ENCODE results near the gene SLC23A3.
"Not testable (repeated sequence)": the region's sequence is repeated elsewhere in the genome, so short reads cannot be mapped to it uniquely, and the experiment has no call there.

The SLC23A3 gene

GRCh38 chr2:219204425-219205164 is 34.8 kb upstream of the SLC23A3 start:
- no peak for DNase-seq (ENCODE audit: low read depth)

- not testable (repeated sequence) for DNase-seq (ENCODE audit: low read depth)
Measured at GRCh38 chr2:219201331-219201730, 31.5 kb upstream of the SLC23A3 start.

DNA sequence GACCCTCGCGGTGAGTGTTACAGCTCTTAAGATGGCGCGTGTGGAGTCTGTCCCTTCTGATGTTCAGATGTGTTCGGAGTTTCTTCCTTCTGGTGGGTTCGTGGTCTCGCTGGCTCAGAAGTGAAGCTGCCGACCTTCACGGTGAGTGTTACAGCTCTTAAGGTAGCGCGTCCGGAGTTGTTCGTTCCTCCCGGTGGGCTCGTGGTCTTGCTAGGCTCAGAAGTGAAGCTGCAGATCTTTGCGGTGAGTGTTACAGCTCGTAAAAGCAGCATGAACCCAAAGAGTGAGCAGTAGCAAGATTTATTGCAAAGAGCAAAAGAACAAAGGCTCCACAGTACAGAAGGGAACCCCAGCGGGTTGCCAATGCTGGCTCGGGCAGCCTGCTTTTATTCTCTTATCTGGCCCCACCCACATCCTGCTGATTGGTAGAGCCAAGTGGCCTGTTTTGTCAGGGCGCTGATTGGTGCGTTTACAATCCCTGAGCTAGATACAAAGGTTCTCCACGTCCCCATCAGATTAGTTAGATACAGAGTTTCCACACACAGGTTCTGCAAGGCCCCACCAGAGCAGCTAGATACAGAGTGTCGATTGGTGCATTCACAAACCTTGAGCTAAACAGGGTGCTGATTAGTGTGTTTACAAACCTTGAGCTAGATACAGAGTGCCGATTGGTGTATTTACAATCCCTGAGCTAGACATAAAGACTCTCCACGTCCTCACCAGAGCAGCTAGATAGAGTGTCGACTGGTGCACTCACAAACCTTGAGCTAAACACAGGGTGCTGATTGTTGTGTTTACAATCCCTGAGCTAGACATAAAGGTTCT is 30.9 kb upstream of the SLC23A3 start:
- DNase-seq (ENCODE audit: low read depth), result not testable (repeated sequence)

DNA sequence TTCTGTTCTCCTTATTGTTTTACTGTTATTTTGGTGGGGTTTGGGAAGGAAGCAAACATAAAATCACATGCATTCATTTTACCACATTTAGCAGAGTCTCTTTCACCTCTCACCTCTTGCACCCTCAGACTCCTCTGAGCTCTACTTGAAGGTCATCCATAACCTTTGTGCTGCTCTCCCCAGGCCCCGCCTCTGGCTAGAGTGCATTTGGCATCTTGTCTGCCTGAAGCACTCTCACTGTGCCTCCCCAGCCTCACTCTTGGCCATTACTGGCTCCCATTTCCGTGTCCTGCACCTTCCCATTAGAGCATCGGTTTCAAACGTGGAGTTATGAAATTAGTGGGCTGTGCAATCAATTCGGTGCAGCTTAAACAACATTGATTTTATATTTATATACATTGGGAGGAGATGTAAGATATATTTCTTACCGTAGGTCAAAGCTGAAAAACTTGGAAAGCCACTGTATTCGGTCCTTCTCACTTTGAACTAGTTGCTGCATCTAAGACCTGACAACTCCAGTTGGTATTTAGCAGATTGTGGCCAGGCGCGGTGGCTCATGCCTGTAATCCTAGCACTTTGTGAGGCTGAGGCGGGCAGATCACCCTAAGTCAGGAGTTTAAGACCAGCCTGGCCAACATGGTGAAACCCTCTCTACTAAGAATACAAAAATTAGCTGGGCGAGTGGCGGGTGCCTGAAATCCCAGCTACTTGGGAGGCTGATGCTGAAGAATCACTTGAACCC is 29.8 kb upstream of the SLC23A3 start:
- no peak for DNase-seq (ENCODE audit: low read depth)

DNA sequence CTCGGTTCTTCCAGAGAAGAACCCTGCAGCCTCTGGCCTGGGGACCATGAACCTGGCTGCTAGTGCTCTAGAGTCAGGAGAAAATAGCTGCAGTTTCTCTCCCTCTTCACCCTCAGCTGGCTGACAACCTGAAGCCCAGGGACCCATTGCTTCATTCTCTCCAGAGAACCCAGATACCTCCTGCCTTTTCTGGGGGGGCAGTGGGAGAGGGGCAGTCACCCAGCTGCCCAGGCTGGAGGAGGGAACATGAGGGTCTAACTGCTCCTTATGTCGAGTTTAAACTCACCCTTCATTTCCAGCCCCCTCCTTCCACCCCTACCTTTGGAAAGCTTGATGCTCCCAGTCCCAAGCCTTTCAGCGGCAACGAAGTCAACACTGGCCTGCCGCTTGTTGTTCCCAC is 29.1 kb upstream of the SLC23A3 start:
- DNase-seq (ENCODE audit: low read depth), result no peak

DNA sequence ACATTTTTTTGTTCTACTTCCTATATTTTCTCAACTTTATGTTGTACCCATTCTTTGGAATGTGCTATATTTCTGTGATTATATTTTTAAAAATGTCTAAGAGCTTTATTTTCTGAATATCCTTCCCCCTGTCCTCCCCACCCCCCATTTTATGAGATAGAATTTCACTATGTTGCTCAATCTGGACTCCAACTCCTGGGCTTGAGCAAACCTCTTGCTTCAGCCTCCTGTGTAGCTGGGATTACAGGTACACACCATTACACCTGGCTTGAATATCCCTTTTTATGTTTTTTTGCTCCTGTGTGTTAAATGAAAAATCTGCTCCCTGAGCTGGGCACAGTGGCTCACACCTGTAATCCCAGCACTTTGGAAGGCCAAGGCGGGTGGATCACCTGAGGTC is 27.6 kb upstream of the SLC23A3 start:
- no peak for DNase-seq (ENCODE audit: low read depth)

DNA sequence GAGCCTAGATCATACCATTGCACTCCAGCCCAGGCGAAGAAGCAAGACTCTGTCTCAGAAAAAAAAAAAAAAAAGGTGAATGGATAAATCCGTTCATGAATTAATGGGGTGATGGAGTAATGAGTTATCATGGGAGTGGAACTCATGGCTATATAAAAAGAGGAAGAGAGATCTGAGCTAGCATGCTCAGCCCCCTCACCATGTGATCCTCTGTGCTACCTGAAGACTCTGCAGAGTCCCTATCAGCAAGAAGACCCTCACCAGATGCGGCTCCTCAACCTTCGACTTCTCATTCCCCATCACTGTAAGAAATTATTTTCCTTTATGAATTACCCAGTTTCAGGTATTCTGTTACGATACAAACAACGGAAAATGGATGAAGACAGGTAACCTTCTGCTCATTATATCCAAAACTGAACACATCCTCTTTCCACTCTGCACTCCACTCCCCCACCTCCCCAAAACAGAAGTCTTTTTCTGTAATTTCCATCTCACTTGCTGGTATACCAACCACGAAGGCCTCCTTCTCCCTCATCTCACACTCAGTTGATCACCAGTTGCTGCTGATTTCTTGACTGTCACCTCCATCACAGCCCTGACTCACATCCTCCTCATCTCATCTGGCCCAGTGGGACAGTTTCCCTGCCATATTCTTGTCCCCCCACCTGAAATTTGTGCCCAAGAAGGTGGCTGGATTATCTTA is 17.1 kb upstream of the SLC23A3 start:
- no peak for DNase-seq (ENCODE audit: low read depth)

GRCh38 chr2:219184121-219184520 is 14.3 kb upstream of the SLC23A3 start:
- no peak for DNase-seq (ENCODE audit: low read depth)

DNA sequence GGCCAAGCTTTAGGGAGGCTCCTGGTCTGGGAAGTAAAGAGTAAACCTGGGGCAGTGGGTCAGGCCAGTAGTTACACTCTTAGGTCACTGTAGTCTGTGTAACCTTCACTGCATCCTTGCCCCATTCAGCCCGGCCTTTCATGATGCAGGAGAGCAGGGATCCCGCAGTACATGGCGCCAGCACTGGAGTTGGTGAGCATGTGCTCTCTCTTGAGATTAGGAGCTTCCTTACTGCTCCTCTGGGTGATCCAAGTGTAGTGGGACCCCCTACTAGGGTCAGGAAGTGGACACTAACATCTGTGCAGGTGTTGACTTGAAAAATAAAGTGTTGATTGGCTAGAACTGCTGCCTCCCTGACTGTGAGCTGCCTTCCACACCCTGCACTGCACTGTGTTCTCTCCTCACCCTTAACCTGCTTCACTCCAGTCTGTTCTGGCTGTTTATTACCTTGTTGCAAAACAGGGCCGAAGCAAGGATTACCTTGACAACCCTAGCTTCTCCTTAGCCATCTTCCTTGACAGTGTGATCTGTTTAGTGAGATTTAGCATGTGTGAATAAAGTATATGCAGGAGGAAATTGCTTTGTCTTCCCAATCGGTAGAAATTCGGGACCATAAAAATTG is 13.4 kb upstream of the SLC23A3 start:
- DNase-seq (ENCODE audit: low read depth), result no peak

GRCh38 chr2:219182331-219183150 is 12.7 kb upstream of the SLC23A3 start:
- no peak for DNase-seq (ENCODE audit: low read depth)

DNA sequence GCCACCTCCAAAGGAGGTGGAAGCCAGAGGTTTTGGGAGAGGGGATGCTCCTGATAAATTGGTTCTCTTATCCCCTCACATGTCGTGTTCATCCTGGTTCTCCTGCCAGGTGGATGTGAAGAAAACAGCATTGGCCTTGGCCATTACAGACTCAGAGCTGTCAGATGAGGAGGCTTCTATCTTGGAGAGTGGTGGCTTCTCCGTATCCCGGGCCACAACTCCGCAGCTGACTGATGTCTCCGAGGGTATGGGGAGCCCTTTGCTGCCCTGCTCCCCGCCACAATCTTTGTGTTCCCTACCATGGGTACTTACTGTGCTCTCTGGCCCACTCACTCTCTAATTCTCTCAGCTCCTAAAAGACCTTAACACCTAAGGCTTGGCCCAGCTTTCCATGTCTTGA is 11.7 kb upstream of the SLC23A3 start:
- DNase-seq (ENCODE audit: low read depth), result no peak

GRCh38 chr2:219180961-219181360 is 11.1 kb upstream of the SLC23A3 start:
- DNase-seq (ENCODE audit: low read depth), result no peak

DNA sequence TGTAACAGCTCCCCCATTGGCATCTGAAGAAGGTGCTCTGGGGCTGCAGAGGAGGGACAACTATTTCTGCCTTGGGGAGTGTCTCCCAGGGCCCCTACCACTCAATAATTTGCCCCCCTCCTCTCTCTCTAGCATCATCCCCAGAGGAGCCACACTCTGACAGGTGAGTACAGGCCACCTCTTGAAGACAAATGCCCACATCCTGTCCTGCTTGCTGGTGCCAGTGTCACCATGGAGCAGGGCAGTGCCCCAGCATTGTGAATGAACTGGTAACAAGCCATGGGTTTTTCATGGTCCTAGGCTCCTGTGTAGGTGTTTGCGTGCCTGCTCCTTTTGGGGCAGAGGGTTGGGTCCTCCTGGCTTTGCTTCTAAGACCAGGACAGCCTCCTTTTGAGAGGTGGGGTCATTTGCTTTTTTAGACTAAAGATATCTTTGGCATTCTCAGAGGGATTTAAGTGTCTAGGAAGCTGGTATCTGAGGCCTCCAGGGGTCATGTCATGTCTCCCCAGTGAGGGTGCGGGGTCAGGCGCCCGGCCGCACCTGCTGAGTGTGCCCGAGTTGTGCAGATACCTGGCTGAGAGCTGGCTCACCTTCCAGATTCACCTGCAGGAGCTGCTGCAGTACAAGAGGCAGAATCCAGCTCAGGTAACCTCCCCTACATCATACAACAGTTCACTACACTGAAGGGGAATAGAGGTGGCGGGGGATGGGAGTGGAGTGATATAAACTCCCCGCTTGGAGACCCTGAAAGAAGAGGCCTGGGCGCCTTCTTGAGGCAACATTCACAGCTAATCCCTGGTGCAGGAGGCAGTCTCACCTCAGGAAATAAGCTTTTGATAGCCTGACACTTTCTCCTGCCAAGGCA is 10.0 kb upstream of the SLC23A3 start:
- DNase-seq (ENCODE audit: low read depth), result no peak

DNA sequence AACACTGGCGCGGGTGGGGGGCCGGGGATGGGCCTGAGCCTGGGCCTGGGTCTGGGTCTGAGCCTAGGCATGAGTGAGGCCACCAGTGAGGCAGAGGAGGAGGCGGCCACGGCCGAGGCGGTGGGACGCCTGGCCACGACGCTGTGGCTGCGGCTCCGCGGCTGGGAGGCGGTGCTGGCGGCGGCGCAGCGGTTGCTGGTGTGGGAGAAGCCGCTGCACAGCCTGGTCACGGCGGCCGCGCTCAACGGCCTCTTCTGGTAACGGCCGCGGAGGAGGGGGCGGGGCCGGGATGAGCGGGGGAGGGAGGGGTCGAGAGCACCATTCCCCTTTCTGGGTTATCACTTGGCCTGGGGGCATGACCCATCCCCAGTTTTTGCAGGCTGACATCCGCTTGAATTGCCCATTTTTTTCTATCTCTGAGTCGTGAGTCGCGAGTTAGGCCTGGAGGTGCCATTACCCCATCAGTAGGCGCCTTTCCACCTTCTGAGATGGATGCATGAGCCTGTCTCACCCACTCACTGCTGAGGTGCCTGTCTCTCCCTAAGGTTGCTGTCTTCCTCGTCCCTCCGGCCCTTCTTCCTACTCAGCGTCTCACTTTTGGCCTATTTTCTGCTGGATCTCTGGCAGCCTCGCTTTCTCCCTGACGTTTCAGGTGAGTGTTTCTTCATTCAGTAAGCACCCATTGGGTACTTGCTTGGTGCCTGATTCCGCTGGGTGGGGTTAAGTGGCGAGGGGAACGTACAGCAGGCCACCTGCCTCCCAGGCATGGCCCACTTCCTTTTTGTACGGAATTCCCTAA is 8.7 kb upstream of the SLC23A3 start:
- DNase-seq (ENCODE audit: low read depth), result no peak

GRCh38 chr2:219177552-219178376 is 7.9 kb upstream of the SLC23A3 start, which contains the start of gene RETREG2:
TSS of gene RETREG2 (plus strand) at chr2:219178275. CDS start at chr2:219178353, 78 bp downstream.
- DNase-seq (ENCODE audit: low read depth), result peak; percentile 78

DNA sequence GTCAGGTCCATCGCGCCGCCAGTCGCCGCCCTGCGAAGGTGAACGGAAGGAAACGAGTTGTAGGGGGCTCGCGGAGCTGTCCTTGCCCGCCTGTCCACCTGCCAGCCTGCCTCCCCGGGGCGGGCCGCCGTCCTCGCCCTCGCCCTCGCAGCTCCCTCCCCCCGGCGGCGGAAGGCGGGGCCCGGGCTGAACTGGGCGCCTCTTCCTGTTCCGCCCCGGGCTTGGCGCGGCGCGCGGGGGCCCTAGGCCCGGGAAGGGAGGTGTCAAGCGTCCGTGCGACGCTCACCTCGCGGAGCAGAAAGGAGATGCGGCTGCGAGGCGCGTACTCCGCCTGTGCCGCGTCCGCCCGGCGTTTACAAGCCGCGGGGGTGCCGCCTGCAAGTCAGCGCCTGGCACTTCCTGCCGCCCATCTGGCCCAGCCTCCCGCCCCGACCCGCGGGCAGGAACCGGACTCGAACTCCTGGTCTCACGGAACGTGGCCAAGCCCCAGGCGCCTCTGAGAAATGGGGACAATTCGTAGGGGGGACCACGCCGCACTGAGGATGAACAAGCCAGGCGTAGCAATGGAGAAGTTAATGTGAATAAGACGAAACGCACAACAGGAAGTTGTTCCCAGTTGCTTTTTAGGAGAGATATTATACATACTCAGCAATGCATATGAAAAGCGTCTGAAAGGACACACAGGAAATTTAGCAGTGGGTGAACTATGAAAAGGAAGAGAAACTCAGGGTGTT is 7.2 kb upstream of the SLC23A3 start, which contains the start of gene CNPPD1:
Gene CNPPD1, minus strand, starts transcription at position 108 of the 734 bp plus-strand sequence. Its CDS starts 97 bp downstream, at position 11.
- DNase-seq (ENCODE audit: low read depth), result peak; percentile 56
